HG03354 (cell line): ENCODE data around the gene KCNMA1.

ENCODE experiments used
- ATAC-seq: cut with Tn5 transposase; IDR thresholded peaks from one replicate; pipeline ENCODE4 v1.9.1; 2021; ENCODE audit warnings: mild to moderate bottlenecking; ENCODE audit not compliant: unreplicated experiment, poor library complexity, severe bottlenecking

Gene KCNMA1

DNA sequence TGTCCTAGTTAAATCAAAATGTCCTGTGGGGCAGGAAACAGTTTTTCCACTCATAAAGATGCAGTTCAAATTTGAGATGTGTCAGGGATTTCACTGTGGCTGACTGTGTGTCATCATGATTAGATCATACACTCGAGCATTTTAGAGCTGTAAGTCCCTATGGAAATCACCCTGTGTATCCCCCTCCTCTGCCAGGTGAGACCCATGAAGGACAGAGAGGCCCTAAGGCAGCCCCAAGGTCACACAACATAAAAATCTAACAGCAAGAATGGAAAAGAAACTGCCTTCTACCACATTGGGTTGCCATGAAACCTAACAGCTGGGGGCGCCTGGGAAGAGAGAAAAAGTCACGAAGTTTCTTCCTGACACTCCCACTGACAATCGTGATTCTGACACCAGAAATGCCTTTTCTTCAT lies 135.8 kb downstream of the KCNMA1 start:
- no peak for ATAC-seq

DNA sequence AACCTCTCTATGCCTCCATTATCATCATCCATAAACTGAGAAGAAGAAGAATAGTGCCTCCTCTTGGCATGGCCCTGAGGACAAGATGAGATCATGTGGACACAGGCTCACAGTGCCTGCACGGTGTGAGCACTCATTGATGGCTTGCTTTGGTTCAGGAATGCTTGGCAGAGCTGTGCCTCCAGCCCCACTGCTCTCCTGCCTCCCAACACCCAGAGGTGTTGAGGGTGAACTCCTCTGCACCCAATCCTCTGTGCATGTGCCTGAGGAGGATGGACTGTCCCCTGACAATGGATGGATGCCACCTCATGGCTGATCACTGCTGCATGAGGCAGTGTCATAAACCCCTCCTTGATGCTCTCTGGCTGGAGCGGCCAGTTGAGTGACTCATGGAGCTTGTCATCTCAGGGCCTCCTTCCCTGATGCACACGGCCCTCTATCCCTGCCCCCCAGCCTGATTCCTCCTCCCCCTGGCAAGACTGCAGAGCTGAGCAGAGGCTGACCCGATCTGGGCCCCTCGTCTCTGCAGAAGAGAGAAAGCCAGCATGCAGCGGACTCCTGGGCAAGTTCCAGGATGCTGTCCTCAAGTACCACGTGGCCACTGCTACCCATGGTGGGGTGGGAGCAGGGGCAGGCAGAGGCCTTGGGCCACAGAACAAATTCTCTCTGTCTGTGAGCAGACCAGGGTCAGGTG lies 136.3 kb downstream of the KCNMA1 start:
- ATAC-seq, result no peak

DNA sequence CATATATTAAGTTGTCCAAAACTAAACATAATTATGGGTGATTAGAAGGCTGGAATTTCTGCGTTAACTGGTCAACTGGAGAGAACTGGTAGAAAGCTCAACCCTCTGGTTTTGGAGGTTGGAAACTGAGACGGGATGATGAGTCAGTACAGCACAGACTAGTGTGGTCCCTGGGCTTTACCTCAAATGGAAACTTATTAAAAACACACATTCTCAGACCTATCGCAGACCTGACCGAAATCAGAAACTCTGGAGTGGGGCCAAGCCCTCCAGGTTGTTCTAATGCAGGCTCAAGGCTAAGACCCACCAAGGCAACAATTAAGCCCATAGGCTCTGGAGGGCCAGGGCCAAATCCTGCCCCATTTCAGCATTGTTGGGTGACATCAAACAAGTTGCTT lies 136.9 kb downstream of the KCNMA1 start:
- peak; percentile 44 for ATAC-seq

DNA sequence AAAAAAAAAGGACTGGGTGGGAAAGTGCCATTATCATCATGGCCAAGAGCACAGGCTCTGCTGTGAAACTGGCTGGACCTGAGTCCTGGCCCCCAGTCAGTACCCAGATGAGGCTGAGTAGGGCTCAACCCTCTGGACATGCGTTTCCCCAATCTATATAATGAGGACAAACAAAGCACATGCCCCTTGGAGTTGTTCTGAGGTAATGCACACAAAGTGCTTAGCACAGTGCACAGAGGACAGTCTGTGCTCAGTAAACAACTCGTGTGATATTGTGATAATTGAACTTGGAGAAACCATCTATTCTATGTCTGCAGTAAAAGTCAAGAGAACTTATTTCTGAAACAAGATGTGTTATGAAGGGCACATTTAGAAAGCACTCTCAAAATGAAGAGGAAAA lies 138.8 kb downstream of the KCNMA1 start:
- ATAC-seq, result no peak

DNA sequence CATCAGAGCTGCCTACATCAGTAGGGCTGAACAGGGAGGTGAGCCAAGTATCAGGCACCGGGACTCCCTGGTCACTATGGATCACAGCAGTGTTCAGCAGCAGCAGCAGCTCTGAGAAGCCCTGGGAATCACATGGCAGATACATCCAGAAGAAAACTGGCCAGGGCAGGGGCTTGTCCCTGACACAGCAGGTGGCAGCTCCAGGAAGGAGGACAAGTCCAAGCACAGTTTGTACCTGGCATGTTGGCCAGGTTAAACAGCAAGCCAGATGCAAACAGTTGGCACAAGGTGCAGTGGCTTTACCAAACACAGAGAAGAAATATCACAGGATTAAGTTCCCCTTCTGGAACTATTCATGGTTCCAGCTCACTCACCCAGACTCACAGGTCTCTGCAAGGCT lies 139.4 kb downstream of the KCNMA1 start:
- no peak for ATAC-seq

DNA sequence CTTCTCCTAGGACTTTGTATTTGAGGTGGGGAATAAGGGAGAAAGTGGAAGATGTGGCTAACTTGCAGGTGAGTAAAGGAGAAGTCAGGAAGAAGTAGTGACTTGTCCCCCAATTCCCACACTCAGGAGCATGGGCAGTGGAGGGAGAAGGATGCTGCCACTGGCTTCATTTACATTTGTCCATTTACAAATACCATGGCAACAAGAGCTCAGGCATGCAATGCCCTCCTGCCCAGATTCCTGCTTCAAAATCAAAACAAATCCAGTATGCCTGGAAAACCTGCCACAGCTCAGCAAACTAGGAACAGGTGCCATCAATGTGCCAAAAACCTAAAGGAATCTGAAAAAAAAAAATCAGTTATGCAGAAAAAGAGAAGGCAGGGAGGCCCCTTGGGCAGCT lies 139.9 kb downstream of the KCNMA1 start:
- ATAC-seq, result no peak

DNA sequence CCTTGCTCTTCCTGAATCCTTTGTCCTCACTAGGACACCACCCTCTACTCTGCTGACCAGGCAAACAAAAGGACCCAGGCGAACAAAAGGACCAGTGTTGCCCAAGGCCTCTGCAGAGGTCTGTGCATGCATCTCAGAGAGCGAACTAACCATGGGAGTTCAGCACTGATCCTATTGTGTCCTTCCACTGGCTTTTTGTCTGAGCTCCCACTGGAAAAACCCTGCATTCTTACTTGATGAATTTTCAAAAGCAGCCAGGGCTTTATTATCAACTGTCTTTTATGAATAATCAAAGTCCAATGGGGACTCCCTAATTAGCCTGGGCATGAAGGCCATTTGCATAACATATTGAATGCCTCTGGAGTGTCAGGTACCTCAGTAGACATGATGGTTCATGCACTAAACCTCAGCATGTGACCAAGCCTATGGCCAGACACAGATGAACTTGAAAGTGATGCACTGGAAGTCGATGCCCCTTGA lies 140.6 kb downstream of the KCNMA1 start:
- ATAC-seq, result no peak

DNA sequence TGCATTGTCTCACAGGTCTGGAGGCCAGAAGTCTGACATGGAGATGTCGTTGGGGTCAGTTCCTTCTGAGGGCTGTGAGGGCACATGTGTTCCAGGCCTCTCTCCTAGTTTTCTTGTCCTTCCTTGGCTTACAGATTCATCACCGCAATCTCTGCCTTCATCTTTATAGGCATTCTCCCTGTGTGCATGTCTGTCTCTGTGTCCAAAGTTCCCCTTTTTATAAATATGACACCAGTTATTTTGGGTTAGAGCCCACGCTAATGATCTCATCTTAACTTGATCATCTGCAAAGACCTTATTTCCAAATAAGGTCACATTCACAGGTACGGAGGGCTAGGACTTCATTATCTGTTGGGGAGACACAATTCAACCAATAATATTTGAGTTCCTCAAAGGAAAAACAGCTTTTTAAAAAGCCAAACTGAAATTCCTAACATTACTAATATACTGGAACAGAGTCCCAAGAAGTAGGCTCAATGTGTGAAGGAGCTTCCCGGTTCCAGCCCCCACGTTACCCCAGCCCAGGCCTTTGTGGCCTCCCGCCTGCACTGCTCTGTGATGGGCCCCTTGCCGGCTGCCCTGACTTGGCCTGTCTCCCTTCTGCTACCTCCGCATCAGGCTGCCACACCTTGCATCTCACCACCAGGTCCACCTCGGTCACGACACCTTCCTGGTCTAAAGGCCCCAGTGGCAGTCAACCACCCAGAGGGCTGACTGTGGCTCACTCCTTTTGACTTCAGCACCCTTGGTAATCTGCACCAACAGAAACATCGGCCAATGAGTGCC lies 142.7 kb downstream of the KCNMA1 start:
- no peak for ATAC-seq

DNA sequence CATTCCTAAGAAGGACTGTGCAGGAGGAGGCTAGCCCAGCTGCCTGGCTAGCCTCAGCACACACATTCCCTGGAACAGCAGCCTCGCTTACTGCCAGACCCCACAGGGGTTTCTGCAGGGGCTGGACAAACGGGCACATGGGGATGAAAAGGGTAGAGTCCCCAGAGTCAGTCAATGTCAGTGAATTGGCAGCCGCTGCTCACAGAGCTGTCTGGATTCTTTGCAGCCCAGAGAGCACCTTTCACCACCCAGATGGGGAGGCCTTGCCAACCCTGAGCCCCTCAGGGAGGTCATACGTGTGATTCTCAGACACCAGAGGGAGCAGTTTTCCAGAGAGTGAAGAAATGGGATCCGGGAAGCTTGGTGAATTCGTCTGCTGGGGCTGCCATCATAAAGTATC lies 143.3 kb downstream of the KCNMA1 start:
- ATAC-seq, result no peak

DNA sequence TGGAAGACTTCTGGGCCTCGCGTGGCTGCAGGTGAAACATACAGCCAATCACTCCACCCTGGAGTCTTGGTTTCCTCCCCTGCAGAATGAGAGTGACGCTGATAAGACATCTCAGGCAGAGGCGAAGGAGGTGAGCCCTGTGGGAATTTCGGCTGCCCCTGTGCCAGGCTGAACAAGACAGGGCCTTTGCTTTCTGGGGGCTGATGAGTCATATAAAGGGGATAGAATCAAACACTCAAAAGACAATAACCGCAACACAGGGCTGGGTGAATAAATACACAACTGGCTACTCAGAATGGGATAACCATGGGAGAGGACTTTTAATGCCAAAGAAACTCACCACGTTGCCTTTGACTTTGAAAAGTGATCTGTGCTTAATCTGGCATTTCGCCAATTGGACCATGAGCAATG lies 143.8 kb downstream of the KCNMA1 start:
- ATAC-seq, result no peak

DNA sequence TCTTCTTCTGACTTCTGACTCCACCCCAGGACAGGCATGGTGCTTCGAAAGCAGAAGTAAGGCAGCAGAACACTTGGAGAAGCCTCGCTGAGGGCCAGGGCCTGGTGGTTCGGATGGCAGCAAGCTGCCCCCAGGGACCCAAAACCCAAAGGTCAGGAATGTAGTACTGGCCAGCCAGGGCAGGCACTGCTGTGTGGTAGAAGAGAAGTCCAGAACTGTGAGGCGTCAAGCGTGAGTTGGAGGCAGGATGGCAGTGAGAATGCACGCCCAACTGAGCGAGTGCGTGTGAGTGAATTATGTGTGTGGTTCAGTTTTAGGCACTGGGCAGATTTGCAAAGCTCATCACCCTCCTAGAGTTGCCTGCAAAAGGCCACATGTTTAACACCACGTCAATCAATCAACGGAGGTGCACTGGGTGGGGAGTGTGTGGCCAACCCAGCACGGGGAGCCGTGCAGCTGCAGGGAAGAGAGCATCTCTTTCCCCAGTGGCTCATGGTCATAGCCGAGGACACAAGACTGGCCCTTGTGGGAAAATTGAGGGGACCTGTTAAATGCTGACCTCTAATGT lies 144.3 kb downstream of the KCNMA1 start:
- no peak for ATAC-seq

DNA sequence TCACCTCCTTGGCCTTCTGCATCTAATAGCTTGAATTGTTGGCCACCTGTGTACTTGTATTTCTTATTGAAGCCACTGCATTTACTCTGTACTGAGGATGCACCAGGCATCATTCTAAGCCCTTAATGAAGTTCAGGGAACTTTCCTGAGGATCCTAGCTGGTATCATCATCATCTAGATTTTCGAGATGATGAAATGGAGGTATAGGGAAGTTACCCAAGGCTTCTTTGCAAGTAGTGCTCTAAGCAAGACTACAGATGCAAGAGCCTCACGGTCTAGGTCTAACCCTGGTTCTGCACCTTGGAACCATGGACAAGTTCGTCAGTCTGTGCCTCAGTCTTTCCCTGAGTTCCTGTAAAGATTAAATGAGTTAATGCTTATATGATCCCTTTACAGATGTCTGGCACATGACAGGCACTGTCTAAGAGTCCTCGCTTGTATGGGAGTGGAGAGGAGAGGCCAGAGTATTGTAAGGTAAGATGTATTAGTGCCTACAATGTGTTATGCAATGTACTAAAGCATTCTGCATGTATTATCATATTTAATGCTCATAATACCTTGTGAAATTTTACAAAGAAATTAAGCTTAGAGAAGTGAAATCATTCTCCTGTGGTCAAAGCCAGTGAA lies 145.1 kb downstream of the KCNMA1 start:
- ATAC-seq, result no peak

DNA sequence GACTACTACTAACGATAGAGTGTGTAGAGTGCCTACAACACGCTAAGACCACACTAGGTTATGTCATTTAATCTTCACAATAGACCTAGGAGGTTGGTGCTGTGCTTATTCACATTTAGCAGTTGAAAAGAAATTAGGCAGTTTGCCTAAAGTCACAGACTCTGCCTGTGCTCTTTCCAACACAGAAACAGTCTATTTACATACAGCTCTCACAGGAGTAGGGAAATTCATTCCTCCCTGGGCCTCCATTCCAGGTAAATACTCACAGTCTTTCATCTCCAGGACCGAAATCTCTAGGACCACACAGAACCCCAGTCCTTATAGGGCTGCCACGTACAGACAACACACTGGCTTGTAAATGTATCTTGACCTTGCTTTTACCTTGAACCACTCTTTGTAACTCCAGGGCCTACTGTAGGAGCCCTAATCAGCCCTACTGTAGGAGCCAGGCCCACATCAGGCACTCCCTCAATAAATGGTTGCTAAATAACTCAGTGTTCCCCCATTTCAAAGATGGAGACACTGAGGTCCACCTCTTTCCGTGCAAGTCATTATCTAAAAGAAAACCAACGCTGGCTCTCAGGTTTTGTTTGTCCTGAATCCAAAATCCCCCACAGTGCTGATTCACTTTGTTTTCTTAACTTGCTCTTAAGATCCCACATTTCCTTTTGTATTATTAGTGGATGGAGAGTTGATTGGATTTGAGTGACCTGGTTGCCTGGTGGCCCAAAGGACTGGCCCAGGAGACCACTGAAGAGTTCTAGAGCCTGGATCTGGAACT lies 146.9 kb downstream of the KCNMA1 start:
- no peak for ATAC-seq

DNA sequence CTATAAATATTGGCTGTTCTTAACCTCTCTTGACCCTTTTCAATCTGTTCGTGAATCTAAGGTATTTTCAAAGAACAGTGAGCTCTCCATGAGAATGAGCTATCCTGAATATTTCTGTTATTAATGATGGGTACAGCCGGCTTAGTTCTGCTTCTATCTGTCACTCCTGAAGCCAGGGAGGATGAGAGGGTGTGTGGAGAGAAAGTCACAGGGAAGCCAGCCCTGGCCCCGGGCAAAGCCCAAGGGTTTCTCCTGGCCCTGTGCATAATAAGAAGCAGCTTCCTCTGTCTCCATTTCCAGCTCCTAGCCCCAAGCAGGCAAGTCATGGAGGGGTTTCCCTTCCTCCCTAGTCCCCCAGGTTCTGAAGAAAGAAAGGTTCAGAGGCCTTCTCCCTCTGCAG lies 151.1 kb downstream of the KCNMA1 start:
- ATAC-seq, result no peak

DNA sequence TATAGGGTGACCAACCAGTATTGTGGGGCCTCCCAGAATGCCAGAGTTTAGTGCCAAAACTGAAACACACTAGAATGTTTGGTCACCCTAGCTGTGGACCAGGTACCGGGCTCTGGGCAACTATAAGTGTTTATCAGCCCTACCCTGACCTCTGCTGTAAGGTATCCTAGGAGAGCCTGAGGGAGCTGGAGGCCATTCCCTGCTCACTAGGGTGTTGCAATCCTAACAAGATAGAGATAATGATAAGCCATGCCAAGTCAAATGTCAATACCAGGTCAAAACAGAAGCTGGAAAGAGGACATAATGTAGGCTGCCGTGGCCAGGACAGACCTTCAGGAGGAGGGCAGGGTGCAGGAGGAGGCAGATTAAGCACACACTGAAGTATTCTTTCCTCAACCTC lies 151.8 kb downstream of the KCNMA1 start:
- no peak for ATAC-seq

DNA sequence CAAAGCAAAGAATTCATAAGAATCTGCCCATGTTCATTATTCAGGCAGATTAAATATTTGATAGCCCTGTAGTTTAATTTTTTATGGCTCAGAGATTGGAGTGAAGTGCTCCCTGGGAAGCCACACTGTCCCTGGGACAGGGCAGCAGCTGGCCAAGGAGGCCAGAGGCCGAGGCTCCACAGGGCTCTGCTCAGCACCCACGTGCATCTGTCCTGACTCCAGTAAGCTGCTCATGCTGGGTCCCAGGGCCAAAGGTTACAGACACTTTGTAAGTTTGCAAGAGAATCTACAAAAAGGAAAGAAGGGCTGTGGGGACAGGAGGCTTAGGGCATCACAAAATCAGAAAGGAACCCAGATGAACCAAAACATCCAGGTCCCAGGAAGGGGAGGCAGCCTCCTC lies 155.5 kb downstream of the KCNMA1 start:
- ATAC-seq, result no peak

DNA sequence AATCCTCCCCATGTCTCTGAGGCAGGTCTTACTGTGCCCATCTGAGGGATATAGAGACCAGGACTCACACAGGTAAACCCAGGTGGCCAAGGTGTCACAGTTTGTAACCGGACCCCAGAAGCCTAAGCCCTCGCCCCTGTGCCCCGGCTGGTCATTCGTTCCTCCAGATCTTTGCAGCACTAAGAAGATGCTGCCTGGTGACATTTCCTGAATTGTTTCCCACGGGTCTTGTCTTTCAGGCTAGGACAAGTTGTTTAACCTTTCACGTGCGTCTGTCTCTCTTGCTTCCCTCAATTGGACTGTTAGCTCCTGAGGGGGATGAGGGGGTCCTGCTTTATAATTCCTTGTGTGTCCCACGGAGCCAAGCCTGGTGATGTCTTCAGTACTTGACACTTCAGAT lies 158.0 kb downstream of the KCNMA1 start:
- no peak for ATAC-seq

DNA sequence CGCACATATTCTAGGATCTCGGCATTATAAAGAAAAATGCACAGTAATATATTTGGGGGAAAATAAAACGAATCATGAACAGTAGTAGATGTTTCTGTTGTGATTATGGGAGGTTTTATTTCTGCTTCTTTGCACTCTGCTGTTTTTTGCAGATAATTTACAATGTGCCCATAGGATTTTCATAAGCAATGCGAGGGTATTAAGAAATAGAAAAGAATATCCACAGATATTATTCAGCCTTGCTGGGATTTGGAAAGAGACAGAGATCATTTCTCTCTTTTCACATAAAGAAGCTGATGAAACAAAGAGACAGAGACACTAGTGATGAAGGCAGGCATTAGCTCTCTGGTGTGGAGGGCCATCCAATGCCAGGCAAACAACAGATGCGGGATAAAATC lies 158.6 kb downstream of the KCNMA1 start:
- ATAC-seq, result no peak

DNA sequence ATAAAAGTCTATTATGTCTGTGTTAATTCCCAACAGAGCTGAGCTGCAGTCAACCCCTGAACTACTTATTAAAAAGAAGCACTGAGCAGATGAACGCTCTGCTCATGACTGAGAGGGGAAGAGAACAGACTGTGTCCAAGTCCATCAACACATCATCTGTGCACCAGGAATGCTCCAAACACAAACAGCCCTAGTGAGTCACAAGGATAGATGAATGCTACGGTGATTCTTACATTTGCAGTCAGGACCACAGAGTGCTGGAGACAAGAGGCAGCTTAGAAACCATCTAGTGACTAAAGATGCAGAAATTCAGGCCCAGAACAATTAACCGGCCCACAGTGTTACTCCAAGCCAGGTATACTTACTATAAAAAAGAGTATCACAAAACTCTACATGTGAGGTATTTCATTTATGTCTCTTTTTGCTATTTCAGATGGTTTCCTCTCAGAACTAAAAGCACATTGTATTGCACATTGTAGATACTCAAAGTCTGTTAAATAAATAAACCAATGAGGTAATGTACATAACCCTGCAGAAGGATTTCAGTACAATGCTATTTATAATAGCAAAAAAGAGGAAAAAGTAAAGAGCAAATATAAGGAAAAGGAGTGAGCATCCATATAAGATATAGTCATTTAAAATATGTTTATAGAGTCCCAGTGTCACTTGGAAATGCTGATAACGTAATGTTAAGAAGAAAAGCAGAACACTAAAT lies 159.2 kb downstream of the KCNMA1 start:
- no peak for ATAC-seq
